Suprapubic skin (tissue), 4 donors: ENCODE results near the gene GABBR1. TPM values are rescaled to one million over a fixed set of nuclear protein-coding genes. Genes with fewer than 3 reads are reported as not detected.

Source experiments
- DNase-seq, 2 donors: peaks; one replicate each; pipeline ENCODE4 v3.0.0-alpha.2; 2019; ENCODE audit warnings: low spot score in 2 of 2
- H3K27ac ChIP-seq: fragments of 200-600 bp; sonication (generic); one replicate; pipeline ENCODE4 v1.5.1; 2019
- H3K27me3 ChIP-seq: fragments of 200-600 bp; sonication (generic); one replicate; pipeline ENCODE4 v1.5.1; 2019
- H3K36me3 ChIP-seq: fragments of 200-600 bp; sonication (generic); one replicate; pipeline ENCODE4 v1.5.1; 2019
- H3K4me1 ChIP-seq: fragments of 200-600 bp; sonication (generic); one replicate; pipeline ENCODE4 v1.5.1; 2019
- H3K4me3 ChIP-seq: fragments of 200-600 bp; sonication (generic); one replicate; pipeline ENCODE4 v1.5.1; 2019; ENCODE audit warnings: mild to moderate bottlenecking
- H3K9me3 ChIP-seq: fragments of 200-600 bp; sonication (generic); one replicate; pipeline ENCODE4 v1.5.1; 2019
- CTCF ChIP-seq, 2 donors: fragments of 200-600 bp in 1 of 2; fragments of 450-650 bp in 1 of 2; sonication (generic) in 1 of 2; IDR thresholded peaks; one replicate each; pipeline ENCODE4 v1.5.1; 2016 to 2019; ENCODE audit warnings: antibody characterized with exemption in 2 of 2, mild to moderate bottlenecking in 1 of 2, moderate library complexity in 1 of 2
- EP300 ChIP-seq: sonication (generic); formaldehyde crosslinking; IDR thresholded peaks from one replicate; pipeline ENCODE4 v1.6.1; 2017; ENCODE audit warnings: antibody characterized with exemption
- POLR2A ChIP-seq, 2 donors: fragments of 450-650 bp; IDR thresholded peaks; one replicate each; pipeline ENCODE4 v1.6.1; 2017; ENCODE audit warnings: antibody characterized with exemption in 2 of 2, mild to moderate bottlenecking in 2 of 2, moderate library complexity in 2 of 2
- POLR2AphosphoS5 ChIP-seq, 3 donors: sonication (generic); formaldehyde crosslinking; IDR thresholded peaks; one replicate each; pipeline ENCODE4 v1.6.1; 2017; ENCODE audit warnings: antibody characterized with exemption in 3 of 3
- WGBS: methylation state at CpG from one replicate; pipeline ENCODE4 v1.1.5; 2018; 5-methylcytosine and 5-hydroxymethylcytosine counted together
- total RNA-seq, 4 donors: library from RNA; depleted of rRNA; stranded (reverse); fragments of >200 nt; gene quantifications; one replicate each; pipeline ENCODE4 v1.1.0, GENCODE V29; 2016

The GABBR1 gene
- total RNA-seq, 4 donors from 2014 or later = 16.4 to 78.1 (median 31.1) TPM

GRCh38 chr6:29661071-29661470 is 28.1 kb upstream of the GABBR1 start:
- DNase-seq = no peak
- no peak overlapping the region for H3K27ac ChIP-seq
- H3K4me1 ChIP-seq = no peaks in the 10 kb centered on the region
- H3K27me3 ChIP-seq = peaks cover 31% of the 10 kb centered on the region
- H3K9me3 ChIP-seq = no peaks in the 10 kb centered on the region
- no peaks in the 10 kb centered on the region for H3K36me3 ChIP-seq
- 78% methylated on average over 3 of the region's 3 CpGs for WGBS
- TF ChIP-seq EP300 = no peak
- TF ChIP-seq POLR2A (IDR thresholded peaks at IDR 0.05) = no peak
- TF ChIP-seq CTCF (IDR thresholded peaks at IDR 0.05) = no peak
- no peak for TF ChIP-seq POLR2AphosphoS5 (IDR thresholded peaks at IDR 0.05)
- no peak overlapping the region for H3K4me3 ChIP-seq

- Histone ChIP-seq H3K36me3 (no peaks in the 10 kb centered on the region), H3K27me3 (peaks cover 9% of the 10 kb centered on the region), H3K27ac (no peak within 1 kb of the TSS), H3K9me3 (no peaks in the 10 kb centered on the region), H3K4me1 (no peaks in the 10 kb centered on the region), H3K4me3 (no peak within 1 kb of the TSS)
- 80% methylated on average over 3 of the region's 4 CpGs for WGBS
- no peak for DNase-seq
- TF ChIP-seq CTCF (IDR thresholded peaks at IDR 0.05) = no peak
- no peak for TF ChIP-seq POLR2AphosphoS5 (IDR thresholded peaks at IDR 0.05)
- no peak for TF ChIP-seq POLR2A (IDR thresholded peaks at IDR 0.05)
- TF ChIP-seq EP300 = no peak
Observed at GRCh38 chr6:29656798-29657197, 23.8 kb upstream of the GABBR1 start, which contains the start of gene MOG. Gene MOG (plus strand): TSS chr6:29657092. CDS start chr6:29657210, 118 bp downstream.

- H3K4me3 ChIP-seq = no peak overlapping the region
- 55% methylated on average over 2 of the region's 2 CpGs for WGBS
- no peak for TF ChIP-seq POLR2A (IDR thresholded peaks at IDR 0.05)
- no peak for TF ChIP-seq EP300
- TF ChIP-seq POLR2AphosphoS5 (IDR thresholded peaks at IDR 0.05) = no peak
- TF ChIP-seq CTCF (IDR thresholded peaks at IDR 0.05) = no peak
- no peaks in the 10 kb centered on the region for H3K9me3 ChIP-seq
- peaks cover 4% of the 10 kb centered on the region for H3K27me3 ChIP-seq
- DNase-seq = no peak
- H3K4me1 ChIP-seq = no peaks in the 10 kb centered on the region
- H3K36me3 ChIP-seq = no peaks in the 10 kb centered on the region
- no peak overlapping the region for H3K27ac ChIP-seq
Observed at GRCh38 chr6:29656157-29656556, 23.2 kb upstream of the GABBR1 start.

GRCh38 chr6:29655658-29656057 is 22.7 kb upstream of the GABBR1 start:
- no peaks in the 10 kb centered on the region for H3K27me3 ChIP-seq
- H3K36me3 ChIP-seq = no peaks in the 10 kb centered on the region
- H3K4me3 ChIP-seq = no peak overlapping the region
- no peak for DNase-seq
- WGBS = 78% methylated on average over 6 of the region's 6 CpGs
- H3K27ac ChIP-seq = no peak overlapping the region
- no peaks in the 10 kb centered on the region for H3K4me1 ChIP-seq
- H3K9me3 ChIP-seq = no peaks in the 10 kb centered on the region
- TF ChIP-seq POLR2A (IDR thresholded peaks at IDR 0.05) = no peak
- TF ChIP-seq POLR2AphosphoS5 (IDR thresholded peaks at IDR 0.05) = no peak
- no peak for TF ChIP-seq EP300
- TF ChIP-seq CTCF (IDR thresholded peaks at IDR 0.05) = no peak

GRCh38 chr6:29653452-29654038 is 20.6 kb upstream of the GABBR1 start:
- DNase-seq = no peak
- Histone ChIP-seq H3K4me3 (no peak overlapping the region), H3K27ac (no peak overlapping the region), H3K4me1 (peaks cover 14% of the 10 kb centered on the region), H3K36me3 (no peaks in the 10 kb centered on the region), H3K27me3 (no peaks in the 10 kb centered on the region), H3K9me3 (no peaks in the 10 kb centered on the region)
- WGBS = 12% methylated on average over 8 of the region's 8 CpGs
- TF ChIP-seq POLR2A (IDR thresholded peaks at IDR 0.05) (no peak), EP300 (no peak), CTCF (IDR thresholded peaks at IDR 0.05) (peak in 1 of 2 donors; percentile 60)
